Measurements from ENCODE around the gene SLC22A31. TPM values are rescaled to one million over a fixed set of nuclear protein-coding genes. Genes with fewer than 3 reads are reported as not detected.

SLC22A31 gene
- total and polyA plus RNA-seq, 2 donors (not counting 1 experiment from before 2014, with no cell fraction given): 0.17 to 0.24 TPM

DNA sequence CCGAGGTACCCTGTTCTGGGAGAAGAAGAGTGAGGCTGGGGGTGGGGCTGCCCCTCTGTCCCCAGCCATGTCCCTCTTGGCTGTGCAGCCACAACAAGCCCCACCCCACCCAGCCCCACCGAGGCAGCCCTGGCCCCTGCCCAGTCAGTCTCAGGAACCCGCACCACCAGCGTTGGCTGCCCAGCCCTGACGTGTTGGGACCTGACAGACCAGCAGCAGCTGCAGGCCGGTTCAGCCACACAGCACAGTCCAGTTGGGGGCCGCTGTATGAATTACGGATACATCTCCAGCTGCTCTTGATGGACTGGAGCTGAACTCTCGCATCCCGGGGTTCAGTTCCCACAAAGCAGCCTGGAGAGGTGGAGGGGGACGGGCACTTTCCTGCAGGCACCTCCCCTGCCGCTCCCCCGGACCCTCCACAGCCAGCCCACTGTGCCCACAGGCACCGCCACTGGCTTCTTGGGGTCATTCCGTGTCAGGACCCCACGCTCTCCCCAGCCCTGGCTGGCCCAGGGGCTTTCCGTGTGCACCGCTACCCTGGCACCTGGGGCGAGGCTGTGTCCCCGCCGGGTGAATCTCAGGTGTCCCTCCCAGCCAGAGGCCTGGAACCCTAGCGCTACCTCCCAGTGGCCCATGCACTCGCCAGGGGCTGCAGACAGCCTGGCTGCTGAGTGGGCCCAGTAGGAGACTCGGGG is 21.7 kb downstream of the SLC22A31 start:
- Histone ChIP-seq H3K9ac (ENCODE audit: insufficient read depth, low read length) (no peak overlapping the region), H3K4me2 (ENCODE audit: extremely low read depth, insufficient read depth, low read length) (no peak overlapping the region), H3K36me3 (ENCODE audit: control insufficient read depth, insufficient read depth, low read length) (no peaks in the 10 kb centered on the region), H3K4me3 (replicated peaks in 1 of 4; ENCODE audit: control extremely low read depth in 1 of 4, insufficient read depth in 1 of 4, low read depth in 3 of 4, low read length in 4 of 4) (no peak overlapping the region), H3K27me3 (ENCODE audit: control insufficient read depth, insufficient read depth, low read length) (peaks cover 5% of the 10 kb centered on the region), H3K4me1 (ENCODE audit: control insufficient read depth, extremely low read depth, insufficient read depth, low read length) (no peaks in the 10 kb centered on the region), H3K9me3 (ENCODE audit: control insufficient read depth, insufficient read depth, low read depth, low read length) (no peaks in the 10 kb centered on the region), H3K79me2 (ENCODE audit: control insufficient read depth, insufficient read depth, low read length) (no peaks in the 10 kb centered on the region), H3K27ac (ENCODE audit: insufficient read depth, low read length) (no peak overlapping the region), H4K20me1 (ENCODE audit: control insufficient read depth, extremely low read depth, insufficient read depth, low read length) (no peaks in the 10 kb centered on the region), H2AFZ (ENCODE audit: low read length) (no peak overlapping the region)
- DNase-seq (ENCODE audit: low read depth in 2 of 2): no peak
- no peak for TF ChIP-seq CTCF (conservative IDR thresholded peaks at IDR 0.05 in 1 of 2, IDR thresholded peaks at IDR 0.05 in 1 of 2; ENCODE audit: low read depth in 1 of 2, low read length in 2 of 2)
- no peak for TF ChIP-seq EZH2 (IDR thresholded peaks at IDR 0.05; ENCODE audit: low read length, missing control alignments)

DNA sequence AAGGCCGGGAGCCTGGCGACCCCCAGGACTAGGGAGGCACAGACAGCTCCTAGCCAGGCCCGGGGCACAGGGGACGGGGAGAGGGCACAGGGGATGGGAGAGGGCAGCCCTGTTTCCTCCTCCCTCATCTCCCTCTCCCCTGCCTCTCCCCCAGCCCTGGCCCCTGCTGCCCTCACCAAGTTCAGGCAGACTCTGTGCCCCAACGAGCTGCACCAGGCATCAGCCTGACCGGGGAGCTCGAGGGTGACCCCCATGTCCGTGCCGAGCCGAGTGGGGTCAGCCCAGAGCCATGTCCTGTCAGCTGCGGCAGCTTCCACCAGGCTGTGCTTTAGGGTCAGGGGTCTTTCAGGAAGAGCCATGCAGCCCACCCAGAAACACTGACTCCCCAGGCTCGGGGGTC is 22.8 kb downstream of the SLC22A31 start:
- Histone ChIP-seq H3K27ac (ENCODE audit: insufficient read depth, low read length) (no peak overlapping the region), H4K20me1 (ENCODE audit: control insufficient read depth, extremely low read depth, insufficient read depth, low read length) (no peaks in the 10 kb centered on the region), H3K4me3 (replicated peaks in 1 of 4; ENCODE audit: control extremely low read depth in 1 of 4, insufficient read depth in 1 of 4, low read depth in 3 of 4, low read length in 4 of 4) (no peak overlapping the region), H2AFZ (ENCODE audit: low read length) (no peak overlapping the region), H3K9ac (ENCODE audit: insufficient read depth, low read length) (no peak overlapping the region), H3K9me3 (ENCODE audit: control insufficient read depth, insufficient read depth, low read depth, low read length) (no peaks in the 10 kb centered on the region), H3K79me2 (ENCODE audit: control insufficient read depth, insufficient read depth, low read length) (no peaks in the 10 kb centered on the region), H3K4me1 (ENCODE audit: control insufficient read depth, extremely low read depth, insufficient read depth, low read length) (no peaks in the 10 kb centered on the region), H3K4me2 (ENCODE audit: extremely low read depth, insufficient read depth, low read length) (no peak overlapping the region), H3K36me3 (ENCODE audit: control insufficient read depth, insufficient read depth, low read length) (no peaks in the 10 kb centered on the region), H3K27me3 (ENCODE audit: control insufficient read depth, insufficient read depth, low read length) (no peaks in the 10 kb centered on the region)
- TF ChIP-seq CTCF (conservative IDR thresholded peaks at IDR 0.05 in 1 of 2, IDR thresholded peaks at IDR 0.05 in 1 of 2; ENCODE audit: low read depth in 1 of 2, low read length in 2 of 2) (no peak), EZH2 (IDR thresholded peaks at IDR 0.05; ENCODE audit: low read length, missing control alignments) (no peak)
- no peak for DNase-seq (ENCODE audit: low read depth in 2 of 2)

DNA sequence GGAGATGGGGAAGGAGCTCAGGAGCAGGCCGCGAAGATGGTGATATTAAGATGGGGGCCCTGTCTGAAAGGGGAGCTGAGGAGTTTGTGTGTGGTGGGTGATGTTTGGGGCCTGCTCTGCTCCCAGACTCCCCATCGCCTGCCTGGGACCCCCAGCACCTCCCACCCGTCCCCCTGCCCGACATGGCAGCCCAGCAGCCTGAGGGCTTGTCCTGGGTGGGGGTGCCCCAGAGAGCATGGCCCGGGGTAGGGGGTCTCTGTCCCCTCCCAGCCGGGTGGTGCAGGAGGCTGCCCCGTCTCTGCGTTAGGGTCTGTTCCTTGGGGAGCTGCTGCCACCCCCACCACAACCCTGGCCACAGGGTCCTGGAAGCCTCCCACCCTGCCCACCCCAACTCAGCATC is 23.6 kb downstream of the SLC22A31 start:
- H3K4me1 ChIP-seq (ENCODE audit: control insufficient read depth, extremely low read depth, insufficient read depth, low read length): no peaks in the 10 kb centered on the region
- H3K79me2 ChIP-seq (ENCODE audit: control insufficient read depth, insufficient read depth, low read length): no peaks in the 10 kb centered on the region
- no peak overlapping the region for H3K9ac ChIP-seq (ENCODE audit: insufficient read depth, low read length)
- H2AFZ ChIP-seq (ENCODE audit: low read length): no peak overlapping the region
- no peak overlapping the region for H3K4me3 ChIP-seq (replicated peaks in 1 of 4; ENCODE audit: control extremely low read depth in 1 of 4, insufficient read depth in 1 of 4, low read depth in 3 of 4, low read length in 4 of 4)
- no peak overlapping the region for H3K4me2 ChIP-seq (ENCODE audit: extremely low read depth, insufficient read depth, low read length)
- H3K27me3 ChIP-seq (ENCODE audit: control insufficient read depth, insufficient read depth, low read length): no peaks in the 10 kb centered on the region
- H4K20me1 ChIP-seq (ENCODE audit: control insufficient read depth, extremely low read depth, insufficient read depth, low read length): no peaks in the 10 kb centered on the region
- DNase-seq (ENCODE audit: low read depth in 2 of 2): no peak
- no peaks in the 10 kb centered on the region for H3K9me3 ChIP-seq (ENCODE audit: control insufficient read depth, insufficient read depth, low read depth, low read length)
- no peaks in the 10 kb centered on the region for H3K36me3 ChIP-seq (ENCODE audit: control insufficient read depth, insufficient read depth, low read length)
- no peak for TF ChIP-seq EZH2 (IDR thresholded peaks at IDR 0.05; ENCODE audit: low read length, missing control alignments)
- no peak for TF ChIP-seq CTCF (conservative IDR thresholded peaks at IDR 0.05 in 1 of 2, IDR thresholded peaks at IDR 0.05 in 1 of 2; ENCODE audit: low read depth in 1 of 2, low read length in 2 of 2)
- no peak overlapping the region for H3K27ac ChIP-seq (ENCODE audit: insufficient read depth, low read length)

All from fibroblast of lung (primary cell).